Activated naive CD4-positive, alpha-beta T cell treated with anti-CD3 and anti-CD28 coated beads, Interleukin-2, amount 10 ng/mL, durations not matched to agents 7 days and 5 days (primary cell): Measurements from ENCODE around the gene CPSF7.
A peak's percentile ranks its signal among the peaks of the same experiment; 100 is the strongest.
"Not testable (repeated sequence)": the region's sequence is repeated elsewhere in the genome, so short reads cannot be mapped to it uniquely, and the experiment has no call there.

Source experiments
- CTCF ChIA-PET: fragments of 350-600 bp; sonication (Branson Sonifier 250); formaldehyde crosslinking; loops from one replicate; lab custom pipeline; 2021; ENCODE audit warnings: antibody characterized with exemption; lab: Charles Lee
- DNase-seq: peaks from one replicate; pipeline ENCODE4 v3.0.0-alpha.2; 2020
- H3K27ac Mint-ChIP-seq: one replicate; pipeline ENCODE4 v1.8.0; 2021; ENCODE audit warnings: mild to moderate bottlenecking, moderate library complexity, mixed read lengths
- H3K27me3 Mint-ChIP-seq: one replicate; pipeline ENCODE4 v1.8.0; 2021; ENCODE audit warnings: mild to moderate bottlenecking, mixed read lengths
- H3K36me3 Mint-ChIP-seq: one replicate; pipeline ENCODE4 v1.8.0; 2021; ENCODE audit warnings: mixed read lengths
- H3K4me1 Mint-ChIP-seq: one replicate; pipeline ENCODE4 v1.8.0; 2021; ENCODE audit warnings: mixed read lengths
- H3K4me3 Mint-ChIP-seq: one replicate; pipeline ENCODE4 v1.8.0; 2021; ENCODE audit warnings: mild to moderate bottlenecking, moderate library complexity, mixed read lengths
- H3K9me3 Mint-ChIP-seq: one replicate; pipeline ENCODE4 v1.8.0; 2021; ENCODE audit warnings: mixed read lengths

Gene CPSF7

GRCh38 chr11:61454520-61454919 is 24.7 kb upstream of the CPSF7 start:
- Mint-ChIP-seq H3K4me1 (no peaks in the 10 kb centered on the region), H3K9me3 (no peaks in the 10 kb centered on the region), H3K27me3 (no peaks in the 10 kb centered on the region), H3K4me3 (no peak overlapping the region), H3K27ac (no peak overlapping the region), H3K36me3 (peaks cover 20% of the 10 kb centered on the region)
- CTCF ChIA-PET = interaction anchor here (1.5 kb wide), 1 partner anchor 19 kb away, joined by 8 read pairs; no protein-coding TSS in a partner anchor
- DNase-seq = no peak

GRCh38 chr11:61453695-61454094 is 23.9 kb upstream of the CPSF7 start:
- CTCF ChIA-PET = interaction anchor here (1.5 kb wide), 1 partner anchor 18 kb away, joined by 8 read pairs; no protein-coding TSS in a partner anchor
- Mint-ChIP-seq H3K9me3 (no peaks in the 10 kb centered on the region), H3K36me3 (peaks cover 25% of the 10 kb centered on the region), H3K27ac (no peak overlapping the region), H3K4me1 (no peaks in the 10 kb centered on the region), H3K4me3 (no peak overlapping the region), H3K27me3 (no peaks in the 10 kb centered on the region)
- DNase-seq = no peak

- no peak overlapping the region for H3K27ac Mint-ChIP-seq
- CTCF ChIA-PET = interaction anchor here (1.2 to 1.7 kb wide), 2 partner anchors 17 to 64 kb away, joined by 5 to 9 read pairs; no protein-coding TSS in a partner anchor
Observed at GRCh38 chr11:61452825-61453224, 23.1 kb upstream of the CPSF7 start.

GRCh38 chr11:61448552-61448927 is 18.8 kb upstream of the CPSF7 start:
- no peaks in the 10 kb centered on the region for H3K9me3 Mint-ChIP-seq
- CTCF ChIA-PET = interaction anchor here (1.2 to 1.7 kb wide), 3 partner anchors 13 to 69 kb away, joined by 4 to 7 read pairs (median 6); no protein-coding TSS in a partner anchor
- no peak overlapping the region for H3K27ac Mint-ChIP-seq
- H3K36me3 Mint-ChIP-seq = peaks cover 46% of the 10 kb centered on the region
- H3K4me1 Mint-ChIP-seq = peaks cover 4% of the 10 kb centered on the region
- no peaks in the 10 kb centered on the region for H3K27me3 Mint-ChIP-seq
- no peak overlapping the region for H3K4me3 Mint-ChIP-seq
- no peak for DNase-seq

More at GRCh38 chr11:61452825-61453224, 23.1 kb upstream of the CPSF7 start:
- no peak overlapping the region for H3K4me3 Mint-ChIP-seq
- no peaks in the 10 kb centered on the region for H3K4me1 Mint-ChIP-seq
- H3K36me3 Mint-ChIP-seq = peaks cover 33% of the 10 kb centered on the region
- H3K9me3 Mint-ChIP-seq = no peaks in the 10 kb centered on the region
- no peak for DNase-seq
- no peaks in the 10 kb centered on the region for H3K27me3 Mint-ChIP-seq

- peaks cover 52% of the 10 kb centered on the region for H3K36me3 Mint-ChIP-seq
- no peak overlapping the region for H3K4me3 Mint-ChIP-seq
- no peaks in the 10 kb centered on the region for H3K27me3 Mint-ChIP-seq
- peak overlapping the region; percentile 21 for H3K27ac Mint-ChIP-seq
- DNase-seq = no peak
- peaks cover 4% of the 10 kb centered on the region for H3K4me1 Mint-ChIP-seq
- no peaks in the 10 kb centered on the region for H3K9me3 Mint-ChIP-seq
- CTCF ChIA-PET = interaction anchor here (0.7 to 3.8 kb wide), 15 partner anchors 9 to 189 kb away, joined by 3 to 54 read pairs (median 4); no protein-coding TSS in a partner anchor
Observed at GRCh38 chr11:61447601-61448551, 18.1 kb upstream of the CPSF7 start.

- Mint-ChIP-seq H3K9me3 (no peaks in the 10 kb centered on the region), H3K27me3 (no peaks in the 10 kb centered on the region), H3K4me3 (no peak overlapping the region), H3K27ac (no peak overlapping the region), H3K4me1 (peaks cover 4% of the 10 kb centered on the region), H3K36me3 (peaks cover 58% of the 10 kb centered on the region)
- CTCF ChIA-PET = interaction anchor here (0.8 to 3.8 kb wide), 24 partner anchors 11 to 191 kb away, joined by 3 to 54 read pairs (median 6); partner anchors contain the start of genes CPSF7 and TMEM216
- DNase-seq = peak; percentile 88
Observed at GRCh38 chr11:61446211-61446651, 16.5 kb upstream of the CPSF7 start.

GRCh38 chr11:61445516-61445915 is 15.7 kb upstream of the CPSF7 start:
- Mint-ChIP-seq H3K27me3 (no peaks in the 10 kb centered on the region), H3K4me1 (peaks cover 4% of the 10 kb centered on the region), H3K4me3 (no peak overlapping the region), H3K36me3 (peaks cover 54% of the 10 kb centered on the region), H3K27ac (no peak overlapping the region), H3K9me3 (no peaks in the 10 kb centered on the region)
- CTCF ChIA-PET = interaction anchor here (0.9 to 3.8 kb wide), 16 partner anchors 10 to 192 kb away, joined by 3 to 54 read pairs (median 6); partner anchors contain the start of genes CPSF7 and TMEM216
- DNase-seq = no peak

GRCh38 chr11:61442616-61443015 is 12.8 kb upstream of the CPSF7 start:
- no peaks in the 10 kb centered on the region for H3K9me3 Mint-ChIP-seq
- H3K4me3 Mint-ChIP-seq = no peak overlapping the region
- H3K27me3 Mint-ChIP-seq = no peaks in the 10 kb centered on the region
- H3K27ac Mint-ChIP-seq = no peak overlapping the region
- peaks cover 4% of the 10 kb centered on the region for H3K4me1 Mint-ChIP-seq
- CTCF ChIA-PET = interaction anchor here (0.9 to 1.4 kb wide), 2 partner anchors 57 to 75 kb away, joined by 3 read pairs; no protein-coding TSS in a partner anchor
- no peak for DNase-seq
- peaks cover 57% of the 10 kb centered on the region for H3K36me3 Mint-ChIP-seq

GRCh38 chr11:61439615-61440014 is 9.8 kb upstream of the CPSF7 start:
- H3K27ac Mint-ChIP-seq = no peak overlapping the region
- H3K36me3 Mint-ChIP-seq = peaks cover 62% of the 10 kb centered on the region
- H3K4me1 Mint-ChIP-seq = peaks cover 14% of the 10 kb centered on the region
- no peak overlapping the region for H3K4me3 Mint-ChIP-seq
- no peak for DNase-seq
- H3K9me3 Mint-ChIP-seq = no peaks in the 10 kb centered on the region
- CTCF ChIA-PET = interaction anchor here (0.7 to 1.0 kb wide), 2 partner anchors 8 to 609 kb away, joined by 3 read pairs; no protein-coding TSS in a partner anchor
- H3K27me3 Mint-ChIP-seq = no peaks in the 10 kb centered on the region

GRCh38 chr11:61437496-61437895 is 7.7 kb upstream of the CPSF7 start:
- Mint-ChIP-seq H3K36me3 (peaks cover 58% of the 10 kb centered on the region), H3K9me3 (no peaks in the 10 kb centered on the region), H3K4me3 (no peak overlapping the region), H3K27me3 (no peaks in the 10 kb centered on the region), H3K4me1 (peaks cover 25% of the 10 kb centered on the region), H3K27ac (no peak overlapping the region)
- CTCF ChIA-PET = no interaction called here
- DNase-seq = no peak

GRCh38 chr11:61430839-61431238 is 1.1 kb upstream of the CPSF7 start:
- CTCF ChIA-PET = interaction anchor here (1.1 to 1.2 kb wide), 2 partner anchors 86 to 95 kb away, joined by 3 to 5 read pairs; no protein-coding TSS in a partner anchor
- H3K9me3 Mint-ChIP-seq, H3K27me3 Mint-ChIP-seq, DNase-seq: not testable (repeated sequence)
- peaks cover 52% of the 10 kb centered on the region for H3K36me3 Mint-ChIP-seq
- H3K4me3 Mint-ChIP-seq = peak overlapping the region; percentile 89
- peak overlapping the region; percentile 97 for H3K27ac Mint-ChIP-seq
- peaks cover 64% of the 10 kb centered on the region for H3K4me1 Mint-ChIP-seq

- H3K36me3 Mint-ChIP-seq = peaks cover 55% of the 10 kb centered on the region
- peaks cover 67% of the 10 kb centered on the region for H3K4me1 Mint-ChIP-seq
- no peaks in the 10 kb centered on the region for H3K27me3 Mint-ChIP-seq
- peak overlapping the region; percentile 89 for H3K4me3 Mint-ChIP-seq
- CTCF ChIA-PET = interaction anchor here (0.8 to 2.0 kb wide), 6 partner anchors 11 to 96 kb away, joined by 3 to 8 read pairs (median 4); no protein-coding TSS in a partner anchor
- H3K27ac Mint-ChIP-seq = peak overlapping the region; percentile 97
- peak; percentile 77 for DNase-seq
- H3K9me3 Mint-ChIP-seq = no peaks in the 10 kb centered on the region
Observed at GRCh38 chr11:61429346-61429690, 457 bp downstream of the CPSF7 start.

- DNase-seq = no peak
- Mint-ChIP-seq H3K4me1 (peaks cover 57% of the 10 kb centered on the region), H3K4me3 (no peak overlapping the region), H3K27ac (no peak overlapping the region), H3K9me3 (no peaks in the 10 kb centered on the region), H3K27me3 (no peaks in the 10 kb centered on the region), H3K36me3 (peaks cover 69% of the 10 kb centered on the region)
- CTCF ChIA-PET = interaction anchor here (0.8 to 3.5 kb wide), 2 partner anchors 8 to 9 kb away, joined by 3 to 19 read pairs; no protein-coding TSS in a partner anchor
Observed at GRCh38 chr11:61425367-61426131, 4.2 kb downstream of the CPSF7 start.
